ENCODE data around the gene CACNG4.

CACNG4 gene

DNA sequence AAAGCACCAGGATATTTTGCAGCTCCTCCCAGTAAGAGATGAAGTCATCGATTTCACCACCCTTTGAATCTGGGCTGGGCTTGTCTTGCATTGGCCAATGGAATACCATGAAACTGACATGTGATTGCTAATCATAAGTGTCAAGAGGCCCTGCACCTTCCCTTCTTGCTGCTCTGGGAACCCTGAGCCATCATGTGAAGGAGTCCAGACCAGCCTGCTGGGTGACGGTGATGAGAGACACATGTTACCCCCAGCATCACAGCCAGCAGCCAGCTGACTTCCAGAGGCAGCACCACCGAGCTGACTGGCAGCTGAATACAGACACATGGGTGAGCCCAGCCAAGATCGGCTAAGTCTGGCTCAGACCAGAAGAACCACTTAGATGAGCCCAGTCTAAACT is 43.6 kb upstream of the CACNG4 start:
- in situ Hi-C loops (cut with HindIII; ENCODE audit: low sequenced_read_pairs), result no loop called here
- TF ChIP-seq, protein P1, sequence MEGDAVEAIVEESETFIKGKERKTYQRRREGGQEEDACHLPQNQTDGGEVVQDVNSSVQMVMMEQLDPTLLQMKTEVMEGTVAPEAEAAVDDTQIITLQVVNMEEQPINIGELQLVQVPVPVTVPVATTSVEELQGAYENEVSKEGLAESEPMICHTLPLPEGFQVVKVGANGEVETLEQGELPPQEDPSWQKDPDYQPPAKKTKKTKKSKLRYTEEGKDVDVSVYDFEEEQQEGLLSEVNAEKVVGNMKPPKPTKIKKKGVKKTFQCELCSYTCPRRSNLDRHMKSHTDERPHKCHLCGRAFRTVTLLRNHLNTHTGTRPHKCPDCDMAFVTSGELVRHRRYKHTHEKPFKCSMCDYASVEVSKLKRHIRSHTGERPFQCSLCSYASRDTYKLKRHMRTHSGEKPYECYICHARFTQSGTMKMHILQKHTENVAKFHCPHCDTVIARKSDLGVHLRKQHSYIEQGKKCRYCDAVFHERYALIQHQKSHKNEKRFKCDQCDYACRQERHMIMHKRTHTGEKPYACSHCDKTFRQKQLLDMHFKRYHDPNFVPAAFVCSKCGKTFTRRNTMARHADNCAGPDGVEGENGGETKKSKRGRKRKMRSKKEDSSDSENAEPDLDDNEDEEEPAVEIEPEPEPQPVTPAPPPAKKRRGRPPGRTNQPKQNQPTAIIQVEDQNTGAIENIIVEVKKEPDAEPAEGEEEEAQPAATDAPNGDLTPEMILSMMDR (IDR thresholded peaks at IDR 0.05; ENCODE audit: low read depth, low read length), result no peak

DNA sequence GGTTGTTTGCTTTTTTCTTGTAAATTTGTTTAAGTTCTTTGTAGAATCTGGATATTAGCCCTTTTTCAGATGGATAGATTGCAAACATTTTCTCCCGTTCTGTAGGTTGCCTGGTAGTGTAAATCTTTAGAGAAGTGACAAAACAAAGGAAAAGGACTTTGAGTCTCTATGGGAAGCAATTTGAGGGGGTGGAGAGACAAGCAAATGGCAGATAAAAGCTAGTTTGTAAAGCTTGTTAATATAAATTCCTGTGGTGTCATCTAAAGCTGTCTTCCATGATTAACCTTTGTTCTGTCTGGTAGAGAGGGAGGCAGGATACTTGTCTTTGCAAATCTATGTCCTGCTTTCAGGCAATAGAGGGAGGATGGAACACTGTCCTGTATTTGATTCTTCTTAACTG is 40.6 kb upstream of the CACNG4 start:
- TF ChIP-seq, protein P1 (IDR thresholded peaks at IDR 0.05; ENCODE audit: low read depth, low read length), result no peak
- in situ Hi-C loops (cut with HindIII; ENCODE audit: low sequenced_read_pairs), result no loop called here
- no peak overlapping the region for H3K4me3 ChIP-seq (ENCODE audit: low read depth, low read length)
- DNase-seq (ENCODE audit: low read depth, low spot score), result no peak

More for the DNA sequence above, 43.6 kb upstream of the CACNG4 start:
- DNase-seq (ENCODE audit: low read depth, low spot score), result no peak
- H3K4me3 ChIP-seq (ENCODE audit: low read depth, low read length), result no peak overlapping the region

DNA sequence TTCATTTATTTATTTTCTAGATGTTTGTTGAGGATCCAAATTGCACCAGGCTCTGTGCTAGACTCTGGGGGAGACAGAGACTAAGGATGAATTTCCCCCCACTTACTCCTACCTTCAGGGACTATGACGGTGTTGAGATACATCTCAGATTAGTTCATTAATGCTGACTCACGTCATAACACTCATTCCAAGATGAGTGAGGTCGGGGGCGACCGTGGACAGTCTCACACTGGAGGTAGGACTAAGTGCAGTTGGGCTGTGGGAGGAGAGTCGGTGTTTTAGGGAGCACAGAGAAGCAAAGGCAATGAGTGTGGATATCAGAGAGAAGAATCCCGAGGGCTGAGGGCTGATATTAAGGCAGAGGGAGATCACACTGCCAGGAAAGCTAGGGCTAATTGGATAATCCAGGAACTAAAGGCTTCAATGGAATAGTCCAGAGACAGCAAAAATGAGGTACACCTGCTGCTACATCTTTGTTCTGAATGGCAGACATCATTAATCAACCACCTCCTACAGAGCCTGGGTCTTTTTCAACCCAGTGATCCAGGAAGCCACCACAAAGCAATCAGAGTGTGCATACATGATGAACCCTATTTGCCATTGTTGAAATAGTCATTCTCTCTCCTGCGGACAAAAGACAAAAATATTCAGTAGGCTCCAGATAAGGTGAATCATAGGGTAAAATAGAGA is 38.6 kb upstream of the CACNG4 start:
- no peak for DNase-seq (ENCODE audit: low read depth, low spot score)
- in situ Hi-C loops (cut with HindIII; ENCODE audit: low sequenced_read_pairs), result no loop called here
- H3K4me3 ChIP-seq (ENCODE audit: low read depth, low read length), result no peak overlapping the region
- TF ChIP-seq, protein P1 (IDR thresholded peaks at IDR 0.05; ENCODE audit: low read depth, low read length), result no peak

DNA sequence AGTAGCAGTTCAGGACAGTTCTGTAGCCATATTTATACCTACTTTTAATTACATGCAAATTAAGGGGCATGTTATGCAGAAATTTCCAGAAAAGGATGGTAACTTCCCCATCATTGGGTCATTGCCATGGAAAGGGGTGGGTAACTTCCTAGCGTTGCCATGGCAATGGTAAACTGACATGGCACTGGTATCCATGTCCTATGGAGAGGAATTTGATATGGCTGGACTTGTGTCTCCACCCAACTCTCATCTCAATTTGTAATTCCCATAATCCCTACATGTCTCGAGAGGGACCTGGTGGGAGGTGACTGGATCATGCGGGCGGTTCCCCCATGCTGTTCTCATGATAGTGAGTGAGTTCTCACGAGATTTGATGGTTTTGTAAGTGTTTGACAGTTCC is 35.6 kb upstream of the CACNG4 start:
- no peak for DNase-seq (ENCODE audit: low read depth, low spot score)
- in situ Hi-C loops (cut with HindIII; ENCODE audit: low sequenced_read_pairs), result no loop called here
- H3K4me3 ChIP-seq (ENCODE audit: low read depth, low read length), result no peak overlapping the region
- TF ChIP-seq, protein P1 (IDR thresholded peaks at IDR 0.05; ENCODE audit: low read depth, low read length), result no peak

DNA sequence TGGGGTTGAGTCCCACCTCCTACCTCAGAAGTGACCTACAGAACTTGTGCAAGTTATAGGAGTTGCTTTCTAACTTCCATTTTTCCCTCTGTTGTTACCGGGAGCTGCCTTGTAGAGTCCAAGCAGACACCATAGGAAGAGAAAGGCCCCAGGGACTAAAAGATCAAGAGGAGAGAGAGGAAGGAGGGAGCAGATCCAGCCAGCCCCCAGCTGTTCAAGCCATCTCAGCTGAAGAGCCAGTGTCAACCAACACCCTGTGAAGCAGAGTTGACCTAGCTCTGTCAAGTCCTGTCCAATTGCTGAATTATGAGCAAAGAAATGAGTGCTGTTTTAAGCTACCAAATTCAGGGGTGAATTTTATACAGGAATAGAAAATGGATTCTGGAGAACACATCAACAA is 34.9 kb upstream of the CACNG4 start:
- DNase-seq (ENCODE audit: low read depth, low spot score), result no peak
- no peak overlapping the region for H3K4me3 ChIP-seq (ENCODE audit: low read depth, low read length)
- in situ Hi-C loops (cut with HindIII; ENCODE audit: low sequenced_read_pairs), result no loop called here
- TF ChIP-seq, protein P1 (IDR thresholded peaks at IDR 0.05; ENCODE audit: low read depth, low read length), result no peak

DNA sequence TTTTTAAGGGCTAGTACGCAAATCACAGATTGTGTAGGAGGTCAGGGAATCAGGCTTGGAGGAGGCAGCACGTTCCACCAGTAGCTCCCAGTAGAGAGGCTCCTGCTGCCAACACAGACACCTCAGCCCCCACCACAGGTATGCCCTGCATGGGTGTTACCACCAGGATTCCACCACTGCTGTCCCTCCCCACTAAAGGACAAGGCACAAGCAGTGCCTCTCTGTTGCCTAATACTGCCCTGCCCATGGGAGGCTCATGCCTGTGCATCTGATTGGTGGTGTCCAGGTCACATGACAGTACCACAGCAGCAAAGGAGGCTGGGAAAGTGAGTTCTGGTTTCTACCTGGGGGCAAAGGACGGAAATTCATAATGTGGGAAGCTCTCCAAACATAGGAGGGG is 33.6 kb upstream of the CACNG4 start:
- in situ Hi-C loops (cut with HindIII; ENCODE audit: low sequenced_read_pairs), result no loop called here
- no peak overlapping the region for H3K4me3 ChIP-seq (ENCODE audit: low read depth, low read length)
- TF ChIP-seq, protein P1 (IDR thresholded peaks at IDR 0.05; ENCODE audit: low read depth, low read length), result no peak
- no peak for DNase-seq (ENCODE audit: low read depth, low spot score)

Data from astrocyte of the spinal cord (primary cell).